WTC11 (cell line): ENCODE results near the gene KCTD20. TPM values are rescaled to one million over a fixed set of nuclear protein-coding genes. Genes with fewer than 3 reads are reported as not detected.

Experiments used
- ATAC-seq: fragments of 200-7000 bp; cut with Tn5 transposase; 2 replicates; pipeline ENCODE4 v1.10.0; 2021; ENCODE audit warnings: mild to moderate bottlenecking, moderate library complexity
- CTCF ChIA-PET: fragments of 300-600 bp; sonication (Branson Sonifier 250); formaldehyde crosslinking; loops from one replicate; lab custom pipeline; 2021; ENCODE audit warnings: antibody characterized with exemption; lab: Charles Lee
- POLR2A ChIA-PET: fragments of 350-600 bp; sonication (Branson Sonifier 250); formaldehyde crosslinking; loops from one replicate; lab custom pipeline; 2021; ENCODE audit warnings: antibody characterized with exemption; lab: Charles Lee
- DNase-seq: peaks from one replicate; pipeline ENCODE4 v3.0.0; 2021; ENCODE audit warnings: low spot score
- H3K27ac Mint-ChIP-seq: 2 replicates; pipeline ENCODE4 v1.8.0; 2021; ENCODE audit warnings: mixed read lengths
- H3K27me3 Mint-ChIP-seq: 2 replicates; pipeline ENCODE4 v1.8.0; 2021; ENCODE audit warnings: low read depth, mild to moderate bottlenecking, moderate library complexity, mixed read lengths
- H3K36me3 Mint-ChIP-seq: 2 replicates; pipeline ENCODE4 v1.8.0; 2021; ENCODE audit warnings: mixed read lengths
- H3K4me1 Mint-ChIP-seq: 2 replicates; pipeline ENCODE4 v1.8.0; 2022; ENCODE audit warnings: mixed read lengths
- H3K4me3 Mint-ChIP-seq: 2 replicates; pipeline ENCODE4 v1.8.0; 2021; ENCODE audit warnings: mild to moderate bottlenecking, moderate library complexity, mixed read lengths
- H3K9me3 Mint-ChIP-seq: 2 replicates; pipeline ENCODE4 v1.8.0; 2021; ENCODE audit warnings: mixed read lengths
- EMX1 ChIP-seq: fragments of 250-450 bp; sonication (Bioruptor Pico); IDR thresholded peaks from 2 replicates; pipeline ENCODE4 v1.8.0; 2021; ENCODE audit warnings: mild to moderate bottlenecking
- HMGA2 ChIP-seq: fragments of 250-450 bp; sonication (Bioruptor Pico); IDR thresholded peaks from 2 replicates; pipeline ENCODE4 v1.4.0; 2021; ENCODE audit warnings: mild to moderate bottlenecking, moderate library complexity
- MYBL2 ChIP-seq: sonication (generic); formaldehyde crosslinking; IDR thresholded peaks from 2 replicates; pipeline ENCODE4 v1.8.1; 2023; ENCODE audit warnings: mild to moderate bottlenecking, moderate library complexity, missing genetic modification reagents
- NR3C1 ChIP-seq: sonication (generic); formaldehyde crosslinking; conservative IDR thresholded peaks from 2 replicates; pipeline ENCODE4 v1.8.1; 2023; ENCODE audit warnings: low read depth, mild to moderate bottlenecking, missing genetic modification reagents
- PRRX2 ChIP-seq: fragments of 250-450 bp; sonication (Bioruptor Pico); IDR thresholded peaks from 2 replicates; pipeline ENCODE4 v1.8.0; 2021; ENCODE audit warnings: mild to moderate bottlenecking
- ZNF121 ChIP-seq: sonication (generic); formaldehyde crosslinking; IDR thresholded peaks from 2 replicates; pipeline ENCODE4 v1.8.0; 2023; ENCODE audit warnings: missing genetic modification reagents
- total RNA-seq: library from RNA; stranded (reverse); gene quantifications from 3 replicates; pipeline ENCODE4 v1.2.3, GENCODE V29; 2021
- TF ChIP-seq, protein P1 (sequence below): fragments of 250-450 bp; sonication (Bioruptor Pico); IDR thresholded peaks from 2 replicates; pipeline ENCODE4 v2.1.2; 2022; ENCODE audit warnings: mild to moderate bottlenecking, moderate library complexity
- TF ChIP-seq, protein P2 (sequence below): sonication (generic); formaldehyde crosslinking; IDR thresholded peaks from 2 replicates; pipeline ENCODE4 v1.8.0; 2023; ENCODE audit warnings: mild to moderate bottlenecking, missing genetic modification reagents
- TF ChIP-seq, protein P3 (sequence below): sonication (generic); formaldehyde crosslinking; IDR thresholded peaks from 2 replicates; pipeline ENCODE4 v1.8.1; 2023; ENCODE audit warnings: mild to moderate bottlenecking, missing genetic modification reagents, borderline replicate concordance
- TF ChIP-seq, protein P4 (sequence below): fragments of 250-450 bp; sonication (Bioruptor Pico); IDR thresholded peaks from 2 replicates; pipeline ENCODE4 v1.9.0; 2021; ENCODE audit warnings: moderate library complexity, mild to moderate bottlenecking, inconsistent platforms, borderline replicate concordance
- TF ChIP-seq, protein P5 (sequence below): sonication (generic); formaldehyde crosslinking; IDR thresholded peaks from 2 replicates; pipeline ENCODE4 v1.8.1; 2023; ENCODE audit warnings: mild to moderate bottlenecking, missing genetic modification reagents
- TF ChIP-seq, protein P6 (sequence below): sonication (generic); formaldehyde crosslinking; IDR thresholded peaks from 2 replicates; pipeline ENCODE4 v1.8.0; 2022; ENCODE audit warnings: missing genetic modification reagents

KCTD20 gene
- total RNA-seq, 1 experiment from 2014 or later = 26.7 TPM

DNA sequence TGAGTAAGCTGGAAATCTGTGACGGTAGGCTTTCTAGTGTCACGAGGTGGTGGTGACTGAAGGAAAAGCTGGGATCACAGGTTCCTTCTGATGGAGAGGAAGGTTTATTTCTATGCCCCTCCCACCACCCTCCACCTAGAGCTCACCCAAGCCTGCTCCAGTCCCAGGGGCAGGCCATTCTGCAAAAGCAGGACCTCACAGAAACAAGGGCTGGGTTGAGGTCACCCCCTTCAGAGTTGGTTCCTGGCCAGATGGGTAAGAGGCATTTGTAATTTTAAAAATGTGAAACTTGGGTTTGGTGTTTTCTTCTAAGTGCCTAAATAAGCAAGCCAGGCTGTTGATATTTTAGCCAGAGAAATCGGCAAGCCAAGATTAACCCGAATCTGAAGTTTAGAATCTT lies 46.6 kb downstream of the KCTD20 start:
- no peak for TF ChIP-seq PRRX2
- TF ChIP-seq, protein P1, sequence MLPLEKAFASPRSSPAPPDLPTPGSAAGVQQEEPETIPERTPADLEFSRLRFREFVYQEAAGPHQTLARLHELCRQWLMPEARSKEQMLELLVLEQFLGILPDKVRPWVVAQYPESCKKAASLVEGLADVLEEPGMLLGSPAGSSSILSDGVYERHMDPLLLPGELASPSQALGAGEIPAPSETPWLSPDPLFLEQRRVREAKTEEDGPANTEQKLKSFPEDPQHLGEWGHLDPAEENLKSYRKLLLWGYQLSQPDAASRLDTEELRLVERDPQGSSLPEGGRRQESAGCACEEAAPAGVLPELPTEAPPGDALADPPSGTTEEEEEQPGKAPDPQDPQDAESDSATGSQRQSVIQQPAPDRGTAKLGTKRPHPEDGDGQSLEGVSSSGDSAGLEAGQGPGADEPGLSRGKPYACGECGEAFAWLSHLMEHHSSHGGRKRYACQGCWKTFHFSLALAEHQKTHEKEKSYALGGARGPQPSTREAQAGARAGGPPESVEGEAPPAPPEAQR (CRISPR knock-in tag) = no peak
- TF ChIP-seq HMGA2 (CRISPR knock-in tag) = no peak
- TF ChIP-seq, protein P2, sequence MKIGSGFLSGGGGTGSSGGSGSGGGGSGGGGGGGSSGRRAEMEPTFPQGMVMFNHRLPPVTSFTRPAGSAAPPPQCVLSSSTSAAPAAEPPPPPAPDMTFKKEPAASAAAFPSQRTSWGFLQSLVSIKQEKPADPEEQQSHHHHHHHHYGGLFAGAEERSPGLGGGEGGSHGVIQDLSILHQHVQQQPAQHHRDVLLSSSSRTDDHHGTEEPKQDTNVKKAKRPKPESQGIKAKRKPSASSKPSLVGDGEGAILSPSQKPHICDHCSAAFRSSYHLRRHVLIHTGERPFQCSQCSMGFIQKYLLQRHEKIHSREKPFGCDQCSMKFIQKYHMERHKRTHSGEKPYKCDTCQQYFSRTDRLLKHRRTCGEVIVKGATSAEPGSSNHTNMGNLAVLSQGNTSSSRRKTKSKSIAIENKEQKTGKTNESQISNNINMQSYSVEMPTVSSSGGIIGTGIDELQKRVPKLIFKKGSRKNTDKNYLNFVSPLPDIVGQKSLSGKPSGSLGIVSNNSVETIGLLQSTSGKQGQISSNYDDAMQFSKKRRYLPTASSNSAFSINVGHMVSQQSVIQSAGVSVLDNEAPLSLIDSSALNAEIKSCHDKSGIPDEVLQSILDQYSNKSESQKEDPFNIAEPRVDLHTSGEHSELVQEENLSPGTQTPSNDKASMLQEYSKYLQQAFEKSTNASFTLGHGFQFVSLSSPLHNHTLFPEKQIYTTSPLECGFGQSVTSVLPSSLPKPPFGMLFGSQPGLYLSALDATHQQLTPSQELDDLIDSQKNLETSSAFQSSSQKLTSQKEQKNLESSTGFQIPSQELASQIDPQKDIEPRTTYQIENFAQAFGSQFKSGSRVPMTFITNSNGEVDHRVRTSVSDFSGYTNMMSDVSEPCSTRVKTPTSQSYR (CRISPR knock-in tag) = no peak
- TF ChIP-seq NR3C1 (CRISPR knock-in tag) = no peak
- no peak for TF ChIP-seq EMX1 (CRISPR knock-in tag)
- TF ChIP-seq, protein P3, sequence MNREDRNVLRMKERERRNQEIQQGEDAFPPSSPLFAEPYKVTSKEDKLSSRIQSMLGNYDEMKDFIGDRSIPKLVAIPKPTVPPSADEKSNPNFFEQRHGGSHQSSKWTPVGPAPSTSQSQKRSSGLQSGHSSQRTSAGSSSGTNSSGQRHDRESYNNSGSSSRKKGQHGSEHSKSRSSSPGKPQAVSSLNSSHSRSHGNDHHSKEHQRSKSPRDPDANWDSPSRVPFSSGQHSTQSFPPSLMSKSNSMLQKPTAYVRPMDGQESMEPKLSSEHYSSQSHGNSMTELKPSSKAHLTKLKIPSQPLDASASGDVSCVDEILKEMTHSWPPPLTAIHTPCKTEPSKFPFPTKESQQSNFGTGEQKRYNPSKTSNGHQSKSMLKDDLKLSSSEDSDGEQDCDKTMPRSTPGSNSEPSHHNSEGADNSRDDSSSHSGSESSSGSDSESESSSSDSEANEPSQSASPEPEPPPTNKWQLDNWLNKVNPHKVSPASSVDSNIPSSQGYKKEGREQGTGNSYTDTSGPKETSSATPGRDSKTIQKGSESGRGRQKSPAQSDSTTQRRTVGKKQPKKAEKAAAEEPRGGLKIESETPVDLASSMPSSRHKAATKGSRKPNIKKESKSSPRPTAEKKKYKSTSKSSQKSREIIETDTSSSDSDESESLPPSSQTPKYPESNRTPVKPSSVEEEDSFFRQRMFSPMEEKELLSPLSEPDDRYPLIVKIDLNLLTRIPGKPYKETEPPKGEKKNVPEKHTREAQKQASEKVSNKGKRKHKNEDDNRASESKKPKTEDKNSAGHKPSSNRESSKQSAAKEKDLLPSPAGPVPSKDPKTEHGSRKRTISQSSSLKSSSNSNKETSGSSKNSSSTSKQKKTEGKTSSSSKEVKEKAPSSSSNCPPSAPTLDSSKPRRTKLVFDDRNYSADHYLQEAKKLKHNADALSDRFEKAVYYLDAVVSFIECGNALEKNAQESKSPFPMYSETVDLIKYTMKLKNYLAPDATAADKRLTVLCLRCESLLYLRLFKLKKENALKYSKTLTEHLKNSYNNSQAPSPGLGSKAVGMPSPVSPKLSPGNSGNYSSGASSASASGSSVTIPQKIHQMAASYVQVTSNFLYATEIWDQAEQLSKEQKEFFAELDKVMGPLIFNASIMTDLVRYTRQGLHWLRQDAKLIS (CRISPR knock-in tag) = no peak
- TF ChIP-seq, protein P4, sequence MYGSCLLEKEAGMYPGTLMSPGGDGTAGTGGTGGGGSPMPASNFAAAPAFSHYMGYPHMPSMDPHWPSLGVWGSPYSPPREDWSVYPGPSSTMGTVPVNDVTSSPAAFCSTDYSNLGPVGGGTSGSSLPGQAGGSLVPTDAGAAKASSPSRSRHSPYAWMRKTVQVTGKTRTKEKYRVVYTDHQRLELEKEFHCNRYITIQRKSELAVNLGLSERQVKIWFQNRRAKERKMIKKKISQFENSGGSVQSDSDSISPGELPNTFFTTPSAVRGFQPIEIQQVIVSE (CRISPR knock-in tag) = no peak
- TF ChIP-seq, protein P5, sequence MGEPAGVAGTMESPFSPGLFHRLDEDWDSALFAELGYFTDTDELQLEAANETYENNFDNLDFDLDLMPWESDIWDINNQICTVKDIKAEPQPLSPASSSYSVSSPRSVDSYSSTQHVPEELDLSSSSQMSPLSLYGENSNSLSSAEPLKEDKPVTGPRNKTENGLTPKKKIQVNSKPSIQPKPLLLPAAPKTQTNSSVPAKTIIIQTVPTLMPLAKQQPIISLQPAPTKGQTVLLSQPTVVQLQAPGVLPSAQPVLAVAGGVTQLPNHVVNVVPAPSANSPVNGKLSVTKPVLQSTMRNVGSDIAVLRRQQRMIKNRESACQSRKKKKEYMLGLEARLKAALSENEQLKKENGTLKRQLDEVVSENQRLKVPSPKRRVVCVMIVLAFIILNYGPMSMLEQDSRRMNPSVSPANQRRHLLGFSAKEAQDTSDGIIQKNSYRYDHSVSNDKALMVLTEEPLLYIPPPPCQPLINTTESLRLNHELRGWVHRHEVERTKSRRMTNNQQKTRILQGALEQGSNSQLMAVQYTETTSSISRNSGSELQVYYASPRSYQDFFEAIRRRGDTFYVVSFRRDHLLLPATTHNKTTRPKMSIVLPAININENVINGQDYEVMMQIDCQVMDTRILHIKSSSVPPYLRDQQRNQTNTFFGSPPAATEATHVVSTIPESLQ (CRISPR knock-in tag) = no peak
- TF ChIP-seq, protein P6, sequence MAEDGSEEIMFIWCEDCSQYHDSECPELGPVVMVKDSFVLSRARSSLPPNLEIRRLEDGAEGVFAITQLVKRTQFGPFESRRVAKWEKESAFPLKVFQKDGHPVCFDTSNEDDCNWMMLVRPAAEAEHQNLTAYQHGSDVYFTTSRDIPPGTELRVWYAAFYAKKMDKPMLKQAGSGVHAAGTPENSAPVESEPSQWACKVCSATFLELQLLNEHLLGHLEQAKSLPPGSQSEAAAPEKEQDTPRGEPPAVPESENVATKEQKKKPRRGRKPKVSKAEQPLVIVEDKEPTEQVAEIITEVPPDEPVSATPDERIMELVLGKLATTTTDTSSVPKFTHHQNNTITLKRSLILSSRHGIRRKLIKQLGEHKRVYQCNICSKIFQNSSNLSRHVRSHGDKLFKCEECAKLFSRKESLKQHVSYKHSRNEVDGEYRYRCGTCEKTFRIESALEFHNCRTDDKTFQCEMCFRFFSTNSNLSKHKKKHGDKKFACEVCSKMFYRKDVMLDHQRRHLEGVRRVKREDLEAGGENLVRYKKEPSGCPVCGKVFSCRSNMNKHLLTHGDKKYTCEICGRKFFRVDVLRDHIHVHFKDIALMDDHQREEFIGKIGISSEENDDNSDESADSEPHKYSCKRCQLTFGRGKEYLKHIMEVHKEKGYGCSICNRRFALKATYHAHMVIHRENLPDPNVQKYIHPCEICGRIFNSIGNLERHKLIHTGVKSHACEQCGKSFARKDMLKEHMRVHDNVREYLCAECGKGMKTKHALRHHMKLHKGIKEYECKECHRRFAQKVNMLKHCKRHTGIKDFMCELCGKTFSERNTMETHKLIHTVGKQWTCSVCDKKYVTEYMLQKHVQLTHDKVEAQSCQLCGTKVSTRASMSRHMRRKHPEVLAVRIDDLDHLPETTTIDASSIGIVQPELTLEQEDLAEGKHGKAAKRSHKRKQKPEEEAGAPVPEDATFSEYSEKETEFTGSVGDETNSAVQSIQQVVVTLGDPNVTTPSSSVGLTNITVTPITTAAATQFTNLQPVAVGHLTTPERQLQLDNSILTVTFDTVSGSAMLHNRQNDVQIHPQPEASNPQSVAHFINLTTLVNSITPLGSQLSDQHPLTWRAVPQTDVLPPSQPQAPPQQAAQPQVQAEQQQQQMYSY (CRISPR knock-in tag) = no peak
- TF ChIP-seq ZNF121 = no peak
- no peak for TF ChIP-seq MYBL2 (CRISPR knock-in tag)
- DNase-seq = no peak
- Mint-ChIP-seq H3K4me3 (no peak overlapping the region), H3K4me1 (peaks cover 29% of the 10 kb centered on the region), H3K9me3 (no peaks in the 10 kb centered on the region), H3K27ac (0 out of 2 replicates have a peak overlapping the region, but pooled peaks have one; percentile 14), H3K36me3 (peaks cover 27% of the 10 kb centered on the region), H3K27me3 (no peaks in the 10 kb centered on the region)
- ChIA-PET POLR2A (no interaction called here), CTCF (interaction anchor here (1.0 kb wide), 1 partner anchor 187 kb away, joined by 3 read pairs; no protein-coding TSS in a partner anchor)
- peak; percentile 19; the same call in 1 of the 2 replicates for ATAC-seq
